ENCODE data around the gene GNG2.
A peak's percentile ranks its signal among the peaks of the same experiment; 100 is the strongest.

Gene GNG2

DNA sequence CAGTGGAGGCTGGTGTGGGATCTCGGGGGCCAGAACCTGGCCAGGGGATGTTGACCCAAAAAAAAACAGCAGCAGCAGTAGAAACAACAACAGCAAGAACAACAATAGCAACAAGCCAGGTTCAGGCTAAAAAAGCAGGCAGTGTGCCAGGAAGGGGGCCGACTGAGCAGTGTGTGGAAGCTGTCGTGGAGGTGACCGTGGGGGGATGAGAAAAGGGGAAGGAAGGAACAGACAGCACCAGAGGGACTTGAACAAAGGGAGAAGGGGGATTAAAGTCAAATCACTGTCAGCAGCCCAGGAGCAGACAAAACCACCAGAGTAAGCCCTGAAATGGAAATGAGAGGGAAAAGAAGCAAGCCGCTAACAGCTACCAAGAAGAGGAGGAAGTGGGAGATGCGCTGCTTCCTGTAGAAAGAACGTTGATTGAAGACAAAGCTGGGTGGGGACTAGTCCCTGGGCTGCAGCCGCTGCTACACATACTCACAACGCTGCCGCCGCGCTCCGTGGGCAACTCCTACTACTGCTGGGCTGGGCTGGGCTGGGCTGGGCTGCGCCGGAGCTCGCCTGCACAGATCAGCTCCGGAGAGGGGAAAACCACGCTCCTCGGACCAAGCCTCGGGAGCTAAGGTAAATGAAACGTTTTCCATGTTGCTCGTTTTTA is at the start of gene GNG2:
Gene GNG2, plus strand, starts transcription at position 449 of the 661 bp plus-strand sequence. CDS start 90,067 bp downstream, outside the sequence.
- DNase-seq: peak; percentile 83 to 89

DNA sequence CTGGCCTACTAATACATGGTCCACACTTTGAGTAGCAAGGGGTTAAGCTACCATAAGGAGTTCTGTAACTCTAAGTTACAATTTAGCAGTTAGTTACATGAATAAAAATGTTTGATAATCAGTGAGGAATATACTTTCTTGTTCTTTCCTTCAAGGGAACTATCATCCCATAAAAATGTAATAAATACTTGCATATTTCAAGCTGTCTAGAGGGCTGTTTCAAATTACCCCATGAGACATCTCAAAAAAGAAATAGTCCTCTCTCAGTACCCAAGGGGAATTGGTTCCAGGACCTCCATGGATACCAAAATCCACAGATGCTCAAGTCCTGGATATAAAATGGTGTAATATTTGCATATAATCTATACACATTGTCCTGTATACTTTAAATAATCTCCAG is 48.7 kb upstream of the GNG2 start:
- no peak for DNase-seq

DNA sequence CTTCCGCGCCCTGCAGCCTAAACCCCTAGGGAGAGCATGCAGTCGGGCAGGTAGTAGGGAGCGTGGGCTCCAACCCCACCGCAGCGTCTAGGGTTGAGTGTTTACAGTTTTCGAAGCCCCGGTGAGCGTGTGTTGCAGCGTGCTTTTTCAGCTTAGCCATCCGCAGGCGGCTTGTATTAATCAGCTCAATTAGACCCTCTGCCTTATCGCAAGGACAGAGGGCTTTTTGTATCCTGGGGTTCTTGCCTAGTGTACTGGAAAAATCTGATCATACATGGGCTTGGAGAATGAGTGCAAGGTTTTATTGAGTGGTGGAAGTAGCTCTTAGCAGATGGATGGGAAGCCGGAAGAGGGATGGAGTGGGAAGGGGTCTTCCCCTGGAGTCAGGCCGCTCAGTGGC is 44.4 kb upstream of the GNG2 start:
- DNase-seq: no peak

DNA sequence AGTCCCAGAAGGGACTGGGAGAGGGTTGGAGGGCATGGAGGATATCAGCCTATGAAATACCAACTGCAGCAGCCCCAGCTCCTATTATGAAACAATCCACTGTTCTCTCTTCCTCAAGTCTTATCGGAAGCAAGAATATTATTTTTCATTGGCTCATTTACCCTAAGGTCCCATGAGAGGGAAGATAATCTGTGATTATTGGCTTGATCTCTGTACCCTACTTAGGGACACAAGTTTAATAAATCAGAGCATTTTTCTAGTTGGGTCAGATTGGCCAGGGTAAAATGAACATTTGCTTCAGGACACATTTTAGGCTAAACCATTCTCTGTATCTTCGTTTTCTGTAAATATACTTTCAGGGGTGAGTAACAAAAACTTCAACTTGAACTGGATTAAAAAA is 43.1 kb upstream of the GNG2 start:
- no peak for DNase-seq

DNA sequence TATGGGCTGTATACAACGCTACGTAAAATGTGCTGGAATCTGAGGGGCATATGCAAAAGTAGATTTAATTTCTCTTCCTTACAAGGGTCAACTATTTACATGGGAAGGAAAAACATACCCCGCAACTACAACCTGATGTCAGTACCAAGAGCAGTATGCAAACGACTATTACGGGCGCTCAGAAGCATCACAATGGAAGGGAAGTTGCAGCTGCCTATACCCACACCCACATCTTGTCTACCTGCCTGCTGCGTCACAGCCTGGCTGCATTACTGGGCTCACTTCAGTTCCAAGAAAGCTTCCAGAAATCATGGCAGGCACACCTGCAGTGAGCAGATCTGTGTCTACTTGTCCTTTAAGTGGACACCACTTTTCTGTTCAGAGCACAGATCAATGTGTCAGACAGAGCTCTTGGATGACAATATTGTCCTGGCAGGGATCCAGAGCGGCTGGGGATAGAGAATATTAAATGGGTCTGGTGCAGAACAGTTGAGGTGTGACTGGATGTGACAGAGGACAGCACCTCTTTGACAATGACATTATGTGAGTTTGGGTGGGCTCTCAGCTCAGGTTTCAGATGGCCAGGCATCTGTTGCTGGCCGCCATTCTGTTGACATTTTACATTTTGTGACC is 41.5 kb upstream of the GNG2 start:
- DNase-seq: no peak

DNA sequence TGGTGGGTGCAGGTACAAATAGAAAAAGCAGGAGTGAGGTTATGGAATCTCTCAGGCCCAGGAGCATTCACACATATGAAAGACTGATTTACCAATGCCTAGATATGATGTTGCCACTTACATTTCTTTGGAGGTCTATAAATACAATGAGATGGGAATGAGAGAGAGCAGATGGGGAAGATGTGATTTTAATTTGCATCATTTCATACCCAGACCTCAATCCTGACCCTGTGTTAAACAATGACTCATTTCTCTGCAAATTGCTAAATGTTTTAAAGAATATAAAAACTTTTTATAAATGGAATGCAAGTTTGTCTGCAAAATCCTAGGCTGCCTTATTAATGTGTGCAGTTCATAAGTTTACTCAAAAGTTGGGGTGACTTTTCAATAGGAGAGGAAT is 38.6 kb upstream of the GNG2 start:
- DNase-seq: no peak

DNA sequence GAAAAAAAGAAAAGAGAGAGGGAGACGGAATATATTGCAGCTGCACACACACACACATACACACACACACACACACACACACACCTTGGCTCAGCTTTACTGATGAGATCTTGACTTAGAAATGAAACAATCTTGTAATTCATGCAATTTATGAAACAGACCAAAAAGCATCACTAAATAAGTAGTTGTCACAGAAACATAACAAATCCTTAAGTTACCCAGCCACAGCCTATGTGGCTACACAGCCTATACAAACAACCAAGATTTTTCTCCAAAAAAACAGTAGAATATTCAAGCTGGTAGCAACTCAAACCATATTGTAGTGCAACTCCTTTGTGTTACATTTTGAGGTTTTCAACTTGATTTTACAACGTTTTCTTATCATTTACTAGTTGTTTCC is 37.9 kb upstream of the GNG2 start:
- no peak for DNase-seq

DNA sequence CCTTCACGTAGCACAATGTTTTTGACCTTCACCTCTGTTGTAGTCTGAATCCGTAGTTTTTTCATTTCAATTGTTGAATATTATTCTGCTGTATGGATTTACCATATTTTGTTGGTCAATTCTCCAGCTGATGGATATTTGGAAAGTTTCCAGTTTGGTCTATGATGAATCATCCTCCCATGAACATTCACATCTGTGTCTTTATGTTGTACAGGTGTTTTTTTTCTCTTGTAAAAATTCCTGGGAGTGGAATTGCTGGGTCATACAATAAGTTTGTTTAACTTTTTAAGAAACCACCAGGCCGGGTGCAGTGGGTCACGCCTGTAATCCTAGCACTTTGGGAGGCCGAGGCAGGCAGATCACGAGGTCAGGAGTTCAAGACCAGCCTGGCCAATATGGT is 36.7 kb upstream of the GNG2 start:
- DNase-seq: no peak

DNA sequence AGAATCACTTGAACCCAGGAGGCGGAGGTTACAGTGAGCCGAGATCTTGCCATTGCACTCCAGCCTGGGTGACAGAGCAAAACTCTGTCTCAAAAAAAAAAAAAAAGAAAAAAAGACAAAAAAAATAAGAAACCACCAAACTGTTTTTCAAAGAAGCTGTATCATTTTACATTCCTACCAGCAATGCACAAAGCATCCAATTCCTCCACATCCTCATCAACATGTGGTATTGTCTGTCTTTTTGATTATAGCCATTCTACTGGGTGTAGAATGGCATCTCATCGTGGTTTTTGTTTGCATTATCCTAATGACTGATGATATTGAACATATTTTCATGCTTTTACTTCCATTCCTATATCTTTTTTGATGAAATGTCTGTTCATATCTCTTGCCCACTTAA is 36.2 kb upstream of the GNG2 start:
- no peak for DNase-seq

DNA sequence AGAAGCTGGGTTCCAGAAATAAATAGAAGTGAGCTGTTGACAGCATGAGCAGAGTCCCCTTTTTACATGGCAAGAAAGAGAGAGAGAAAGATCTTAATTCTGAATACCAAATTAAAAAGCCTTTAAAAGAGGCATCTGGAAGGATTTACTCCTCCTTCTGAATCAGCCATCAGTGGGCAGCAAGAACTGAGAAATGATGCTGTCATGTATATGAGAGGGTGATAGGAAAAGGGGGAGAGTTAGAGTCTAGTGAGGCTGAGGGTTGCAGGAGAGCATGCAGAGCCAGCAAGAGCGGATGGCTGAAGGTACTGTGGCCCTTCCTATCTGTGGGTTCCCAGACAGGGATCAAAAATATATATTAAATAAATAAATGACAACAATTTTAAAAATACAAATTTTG is 34.5 kb upstream of the GNG2 start:
- DNase-seq: no peak

DNA sequence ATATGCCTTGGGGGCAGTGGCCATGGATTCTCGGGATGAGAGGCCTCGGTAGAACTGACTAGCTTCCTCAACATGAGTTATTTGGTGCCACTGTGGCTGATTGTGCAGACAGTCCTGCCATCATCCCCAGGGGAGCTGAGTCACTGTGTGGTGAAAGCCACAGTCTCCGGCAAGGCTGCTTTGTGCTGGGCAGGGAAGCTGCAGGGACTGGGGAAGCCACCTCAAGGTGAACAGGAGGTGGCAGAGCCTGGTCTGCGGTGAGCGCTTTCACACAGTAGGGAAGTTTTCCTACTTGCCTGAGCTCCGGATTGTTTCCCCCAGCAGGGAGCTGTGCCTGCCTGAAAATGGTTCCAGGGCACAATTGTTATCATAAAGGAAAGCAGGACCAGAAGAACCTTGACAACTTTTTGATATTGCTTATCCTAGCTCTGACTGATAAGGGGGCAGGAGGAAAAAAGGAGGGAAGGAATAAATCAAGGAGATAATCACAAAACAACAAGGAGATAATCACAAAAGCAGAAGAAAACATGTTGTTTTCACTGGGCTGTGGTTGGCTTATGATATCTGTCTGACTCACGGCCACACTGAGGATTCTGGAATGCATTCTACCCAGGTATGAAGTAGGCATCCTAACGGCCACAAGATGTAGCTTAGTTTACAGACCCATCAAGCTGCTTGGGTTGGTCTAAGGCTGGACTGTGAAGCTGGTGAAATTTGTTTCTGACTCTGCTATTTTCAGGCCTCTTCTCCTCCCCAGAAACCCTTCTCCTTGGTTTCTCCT is 32.2 kb upstream of the GNG2 start:
- no peak for DNase-seq

DNA sequence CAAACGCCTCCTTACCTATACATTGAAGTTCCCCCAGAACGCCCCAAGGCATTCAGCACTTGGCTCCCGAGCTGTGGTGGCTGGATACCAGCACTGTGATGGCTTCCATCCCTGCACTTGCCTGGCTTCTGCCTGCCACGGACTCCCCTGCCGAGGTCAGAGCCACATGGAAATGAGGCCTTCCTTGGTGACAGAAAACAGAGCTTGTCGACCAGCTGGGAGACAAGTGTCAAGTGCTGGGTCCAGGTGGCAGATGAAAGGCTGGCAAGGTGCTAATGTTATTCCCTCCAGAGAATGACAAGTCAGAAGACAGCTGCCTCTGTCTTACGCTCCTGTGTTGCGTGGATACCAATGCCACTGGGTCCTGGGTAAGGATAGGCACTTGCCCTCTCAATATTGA is 26.2 kb upstream of the GNG2 start:
- DNase-seq: no peak

DNA sequence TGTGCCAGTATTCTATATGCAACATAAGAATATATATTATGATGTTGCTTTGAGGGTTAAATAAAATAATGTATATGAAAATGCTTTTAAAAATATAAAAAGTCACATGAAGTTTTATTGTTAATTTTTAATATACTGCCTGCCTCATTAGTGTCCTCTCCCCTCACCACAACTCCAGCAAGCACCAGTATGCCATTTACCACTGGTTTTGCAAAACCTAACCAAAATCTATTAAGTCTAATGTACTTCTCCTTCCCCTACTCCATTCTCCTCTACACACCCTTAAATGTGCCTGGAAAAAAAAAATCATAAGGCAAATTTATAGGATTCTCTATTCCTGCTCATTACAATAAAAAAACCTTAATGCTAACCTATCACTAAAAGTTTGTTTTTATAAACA is 24.0 kb upstream of the GNG2 start:
- no peak for DNase-seq

DNA sequence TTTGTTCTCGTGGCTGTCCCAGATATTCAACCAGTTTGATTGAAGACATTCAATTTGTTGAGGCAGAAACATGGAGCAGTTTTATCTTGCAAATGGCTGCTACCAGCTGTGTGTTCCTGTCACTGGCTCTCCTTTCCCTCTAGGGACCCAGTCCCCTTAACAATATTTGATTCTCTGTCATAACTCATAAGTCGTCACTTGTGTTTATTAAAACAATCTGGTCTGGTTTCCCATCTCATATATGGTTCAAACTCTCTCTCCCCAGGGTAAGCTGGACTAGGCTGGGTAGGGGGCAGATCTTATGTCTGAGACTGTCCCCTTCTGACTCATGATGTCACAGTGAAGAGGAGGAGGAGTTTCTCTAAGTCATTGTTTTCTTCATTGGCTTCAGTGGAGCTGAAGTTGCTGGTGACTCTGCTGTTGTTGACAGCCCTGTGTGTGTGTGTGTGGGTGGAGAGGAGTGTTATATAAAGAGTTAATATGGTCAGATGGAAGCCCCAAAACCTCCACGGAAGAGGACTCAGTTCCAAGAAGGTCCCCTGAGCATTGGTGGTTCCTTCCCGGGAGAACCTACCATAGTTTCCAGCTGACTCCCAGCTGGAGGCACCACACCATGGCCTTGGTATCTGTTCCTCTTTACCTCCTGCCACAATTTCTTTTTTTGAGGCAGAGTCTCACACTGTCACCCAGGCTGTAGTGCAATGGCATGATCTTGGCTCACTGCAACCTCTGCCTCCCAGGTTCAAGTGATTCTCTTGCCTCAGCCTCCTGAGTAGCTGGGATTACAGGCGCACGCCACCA is 16.1 kb upstream of the GNG2 start:
- no peak for DNase-seq

DNA sequence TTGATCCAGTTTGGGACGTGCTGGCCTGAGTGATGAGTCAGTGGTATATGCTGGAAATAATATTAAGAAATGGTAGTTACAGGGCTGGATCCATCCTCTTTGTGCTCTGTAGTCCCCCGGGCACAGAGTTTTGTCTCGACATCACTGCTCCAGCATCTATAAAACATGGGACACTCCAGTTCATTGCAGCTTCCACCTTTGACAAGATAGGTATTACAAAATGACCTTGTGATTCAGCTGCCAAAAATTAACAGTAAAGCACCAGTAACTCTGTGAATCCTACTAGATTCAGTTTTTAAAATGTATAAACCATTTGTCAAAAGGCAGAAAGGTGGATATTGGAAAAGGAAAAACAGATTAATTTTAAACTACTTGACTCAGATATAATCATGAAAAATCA is 14.6 kb upstream of the GNG2 start:
- no peak for DNase-seq

DNA sequence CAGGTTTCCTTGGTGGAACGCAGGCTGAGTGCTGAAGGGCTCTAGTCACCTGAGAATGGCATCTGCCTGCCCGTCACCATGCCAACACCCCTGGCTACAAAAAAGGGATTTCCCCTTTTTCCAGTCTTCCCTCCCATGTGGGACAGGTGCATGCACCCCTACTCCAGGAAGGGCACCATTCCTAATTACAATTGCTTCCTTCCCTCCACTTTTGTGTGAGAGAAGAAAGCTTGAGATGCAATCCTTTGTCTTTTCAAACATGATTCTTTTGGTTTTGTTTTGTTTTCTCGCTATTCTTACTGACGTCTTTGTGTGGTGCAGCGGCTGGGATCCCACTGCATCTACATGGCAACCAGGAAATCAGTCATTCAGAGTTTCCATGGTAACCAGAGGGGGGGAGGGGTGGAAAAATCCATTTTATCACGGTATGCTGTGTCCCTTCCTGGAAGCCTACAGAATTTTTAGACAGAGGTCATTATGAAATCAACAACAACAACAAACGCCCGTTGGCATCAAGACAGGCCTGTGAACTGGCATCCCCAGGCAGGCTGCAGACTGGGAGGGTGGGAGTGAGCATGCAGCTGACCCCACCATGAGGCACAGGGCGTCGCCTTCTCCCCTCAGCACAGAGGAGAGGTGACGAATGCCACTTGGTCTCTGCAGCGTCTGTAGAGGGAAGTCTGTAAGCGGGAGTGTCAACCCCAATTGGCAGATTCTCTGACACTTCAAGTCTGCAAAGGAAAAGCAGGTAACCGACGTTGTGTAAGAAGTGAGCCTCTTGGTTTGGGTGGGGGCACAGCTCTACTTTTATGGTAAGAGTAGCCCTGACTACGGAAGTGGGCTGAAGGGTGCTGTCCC is 13.6 kb upstream of the GNG2 start:
- peak; percentile 77 to 84 for DNase-seq

DNA sequence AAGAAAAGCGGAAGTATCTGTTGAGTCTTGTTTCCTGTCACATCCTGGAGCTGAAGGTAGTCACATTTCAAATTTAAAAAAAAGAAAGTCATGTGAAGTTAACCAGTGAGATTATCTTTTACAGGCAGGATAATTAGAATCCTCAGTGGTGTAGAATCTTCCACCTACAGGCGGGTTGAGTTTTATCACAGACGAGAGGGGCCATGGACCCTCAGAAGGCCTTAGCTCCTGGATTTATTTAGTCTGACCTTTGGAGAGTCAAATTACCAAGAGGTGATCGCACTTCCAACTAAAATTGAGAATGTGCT is 13.0 kb upstream of the GNG2 start:
- no peak for DNase-seq

DNA sequence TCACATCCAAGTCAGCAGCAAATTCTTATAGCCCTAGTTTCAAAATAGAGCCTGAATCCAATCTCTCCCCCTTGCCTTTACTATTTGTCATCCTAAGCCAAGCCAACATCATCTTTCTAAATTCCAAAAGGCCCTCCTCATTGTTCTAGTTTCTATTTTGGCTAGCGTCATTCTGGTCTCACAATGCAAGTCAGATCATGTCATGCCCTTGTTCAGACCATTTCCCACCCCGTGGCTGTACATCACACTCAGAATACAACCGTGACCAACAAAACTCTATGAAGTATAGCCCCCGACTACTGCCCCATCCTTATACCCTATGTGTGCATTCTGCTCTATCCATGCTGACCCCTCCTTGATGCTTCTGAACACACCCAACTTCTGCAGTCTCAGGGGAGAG is 12.3 kb upstream of the GNG2 start:
- no peak for DNase-seq

DNA sequence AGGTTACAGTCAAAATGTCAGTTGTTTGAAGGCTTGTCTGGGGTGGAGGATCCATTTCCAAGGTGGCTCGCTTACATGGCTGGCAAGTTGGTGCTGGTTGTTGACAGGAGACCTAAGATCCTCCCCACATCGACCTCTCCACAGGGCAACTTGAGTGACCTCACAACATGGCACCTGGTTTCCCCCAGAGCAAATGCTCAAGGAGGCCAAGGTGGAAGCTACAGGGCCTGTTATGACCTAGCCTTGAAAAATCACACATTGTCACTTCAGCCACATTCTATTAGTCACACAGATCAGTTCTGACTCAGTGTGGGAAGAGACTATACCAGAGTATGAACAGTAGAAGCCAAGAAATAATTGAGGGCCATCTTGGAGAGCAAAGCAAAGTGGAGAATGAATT is 11.3 kb upstream of the GNG2 start:
- DNase-seq: no peak

DNA sequence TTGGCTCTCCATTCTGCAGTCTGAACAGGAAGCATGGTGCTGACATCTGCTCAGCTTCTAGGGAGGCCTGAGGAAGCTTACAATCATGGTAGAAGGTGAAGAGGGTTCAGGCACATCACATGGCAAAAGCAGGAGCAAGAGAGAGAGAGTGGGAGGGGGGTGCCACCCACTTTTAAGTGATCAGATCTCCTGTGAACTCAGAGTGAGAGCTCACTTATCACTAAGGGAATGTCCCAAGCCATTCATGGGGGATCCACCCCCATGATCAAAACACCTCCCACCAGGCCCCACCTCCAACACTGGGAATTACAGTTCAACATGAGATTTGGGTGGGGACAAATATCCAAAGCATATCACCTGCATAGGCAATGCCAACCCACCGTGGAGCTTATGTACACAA is 9.8 kb upstream of the GNG2 start:
- DNase-seq: no peak

DNA sequence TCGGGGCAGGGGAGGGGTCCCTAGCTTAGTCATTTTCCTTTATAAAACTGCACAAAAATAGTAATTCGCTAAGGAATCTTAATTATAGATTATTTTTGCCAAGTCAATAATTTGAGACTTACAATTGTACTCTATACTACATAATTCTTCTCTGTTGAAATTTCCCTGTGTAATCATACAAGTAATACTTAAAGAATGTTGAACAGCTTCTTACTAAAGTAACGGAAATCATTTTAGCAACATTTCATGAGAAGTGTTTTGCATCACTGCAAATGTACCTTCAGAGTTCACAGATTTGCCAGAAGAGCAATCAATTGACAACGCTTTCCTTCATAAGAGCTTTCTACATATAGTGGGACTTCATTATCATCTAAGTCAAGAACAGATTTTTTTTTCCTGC is 7.9 kb upstream of the GNG2 start:
- DNase-seq: no peak

DNA sequence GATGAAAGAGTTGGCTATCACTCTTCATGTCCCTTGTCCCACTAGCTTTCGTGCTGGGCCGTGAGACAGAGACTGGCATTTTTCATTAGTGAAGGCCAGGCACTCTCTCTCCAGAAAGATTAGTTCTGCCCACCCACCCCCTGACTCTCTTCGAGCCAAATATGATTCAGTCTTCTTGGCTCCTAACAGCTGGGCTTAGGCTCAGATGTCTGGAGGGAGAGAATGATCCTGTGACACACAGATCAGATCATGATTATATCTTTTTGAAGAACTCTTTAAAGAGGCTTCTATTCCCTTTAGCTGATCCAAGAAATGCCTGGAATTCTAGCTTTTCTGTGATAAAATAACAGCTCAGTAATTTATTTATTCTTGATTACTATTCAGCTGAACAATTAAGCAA is 5.2 kb upstream of the GNG2 start:
- no peak for DNase-seq

DNA sequence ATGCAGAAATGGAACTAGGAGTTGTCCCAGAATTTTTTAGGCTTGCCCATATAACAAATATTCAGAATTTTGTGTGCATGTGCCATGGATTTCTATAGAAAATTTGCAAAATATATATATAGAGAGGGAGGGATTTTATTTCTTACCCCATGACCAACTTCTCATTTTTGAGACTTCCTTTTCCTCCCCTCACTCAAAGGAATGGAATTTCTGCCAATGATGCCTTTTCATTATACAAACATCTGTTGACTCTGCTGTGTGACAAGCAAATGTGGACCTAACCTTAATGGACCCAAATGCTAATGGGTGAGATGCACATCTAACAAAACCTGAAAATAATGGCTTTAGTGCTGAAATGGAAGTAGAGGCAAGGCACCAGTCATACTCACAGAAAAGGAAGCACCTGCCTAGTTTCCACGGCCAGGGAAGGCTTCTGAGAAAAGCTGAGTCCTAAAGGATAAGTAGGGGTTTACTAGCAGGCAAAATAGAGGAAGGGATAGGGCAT is 3.6 kb upstream of the GNG2 start:
- DNase-seq: no peak
